SU-DHL-6 (cell line): ENCODE measurements around the gene C1orf141.

Source experiments
- H2AFZ ChIP-seq: fragments of 200-600 bp; sonication (generic); 2 replicates; pipeline ENCODE4 v1.6.1; 2014; ENCODE audit warnings: low read depth, mild to moderate bottlenecking, moderate library complexity, mixed read lengths, antibody characterized with exemption, low read length; ENCODE audit not compliant: severe bottlenecking
- H3F3A ChIP-seq: fragments of 200-600 bp; shearing (Covaris generic); 2 replicates; pipeline ENCODE4 v1.6.0; 2016; ENCODE audit warnings: antibody characterized with exemption, mild to moderate bottlenecking; ENCODE audit not compliant: insufficient read depth
- H3K27ac ChIP-seq: fragments of 200-600 bp; sonication (generic); 2 replicates; pipeline ENCODE4 v1.5.1; 2016; ENCODE audit warnings: low read depth, mild to moderate bottlenecking, low read length, moderate library complexity, mixed read lengths
- H3K27me3 ChIP-seq: fragments of 200-600 bp; sonication (generic), shearing (Covaris generic); 2 replicates; pipeline ENCODE4 v1.6.0; 2014; ENCODE audit warnings: mild to moderate bottlenecking, low read length
- H3K36me3 ChIP-seq: fragments of 200-600 bp; sonication (generic); 2 replicates; pipeline ENCODE4 v1.6.1; 2014; ENCODE audit warnings: mild to moderate bottlenecking, low read length, mixed read lengths
- H3K4me2 ChIP-seq: fragments of 300-600, 200-600 bp; shearing (Covaris generic), sonication (generic); 2 replicates; pipeline ENCODE4 v1.6.0; 2014; ENCODE audit warnings: low read length, low read depth, mild to moderate bottlenecking; ENCODE audit not compliant: poor library complexity, severe bottlenecking
- H3K4me3 ChIP-seq: fragments of 200-600 bp; sonication (generic); 2 replicates; pipeline ENCODE4 v1.5.1; 2014; ENCODE audit warnings: antibody characterized with exemption, low read length, mild to moderate bottlenecking, mixed read lengths; ENCODE audit not compliant: insufficient read depth, poor library complexity, severe bottlenecking
- H3K79me2 ChIP-seq: fragments of 200-600 bp; sonication (generic); 2 replicates; pipeline ENCODE4 v1.6.1; 2014; ENCODE audit warnings: mild to moderate bottlenecking, low read length, moderate library complexity; ENCODE audit not compliant: insufficient read depth
- H3K9ac ChIP-seq: fragments of 200-600 bp; sonication (generic); 2 replicates; pipeline ENCODE4 v1.7.0; 2014; ENCODE audit warnings: mild to moderate bottlenecking, low read length
- H3K9me2 ChIP-seq: fragments of 200-600 bp; sonication (generic); replicated peaks from 2 replicates; pipeline ENCODE4 v1.6.1; 2014; ENCODE audit warnings: low read length; ENCODE audit not compliant: insufficient read depth
- H3K9me3 ChIP-seq: fragments of 200-600 bp; sonication (generic); 2 replicates; pipeline ENCODE4 v1.6.1; 2014; ENCODE audit warnings: low read length, mixed read lengths; ENCODE audit not compliant: insufficient read depth
- H4K20me1 ChIP-seq: fragments of 200-600 bp; sonication (generic); 2 replicates; pipeline ENCODE4 v1.6.1; 2014; ENCODE audit warnings: low read depth, mild to moderate bottlenecking, antibody characterized with exemption, low read length, moderate library complexity, mixed read lengths
- EZH2phosphoT487 ChIP-seq: fragments of 200-600 bp; sonication (generic), shearing (Covaris generic); conservative IDR thresholded peaks from 2 replicates; pipeline ENCODE4 v1.6.1; 2018; ENCODE audit warnings: mild to moderate bottlenecking, antibody characterized with exemption, low read length, moderate library complexity, mixed read lengths
- TF ChIP-seq, protein P1 (sequence below): fragments of 200-600 bp; sonication (generic); IDR thresholded peaks from one replicate; pipeline ENCODE4 v1.5.1; 2017; ENCODE audit warnings: antibody characterized with exemption, mild to moderate bottlenecking, low read length, moderate library complexity; ENCODE audit not compliant: insufficient read depth, poor library complexity, severe bottlenecking

The C1orf141 gene

DNA sequence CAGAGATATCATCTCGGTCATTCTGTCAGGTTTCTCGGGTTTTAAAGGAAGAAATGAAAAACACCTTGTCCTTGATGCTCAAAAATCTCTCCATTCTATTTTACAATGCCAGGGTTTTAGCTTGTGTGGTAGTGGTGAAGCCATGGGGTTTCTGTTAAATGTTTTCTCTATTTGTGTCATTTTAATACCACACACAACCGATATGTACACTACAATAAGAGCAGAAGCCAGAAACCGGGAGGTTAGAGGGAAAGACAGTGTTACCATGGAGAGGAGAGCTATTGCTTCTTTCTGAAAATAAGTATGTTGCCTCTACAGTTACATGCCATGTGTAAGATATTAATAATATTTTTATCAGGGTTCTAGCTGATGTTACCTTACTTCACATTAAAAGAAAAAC is 83.6 kb downstream of the C1orf141 start:
- Histone ChIP-seq H3K27ac (no peak overlapping the region), H3F3A (peaks cover 11% of the 10 kb centered on the region), H3K4me3 (no peak overlapping the region), H4K20me1 (no peaks in the 10 kb centered on the region), H3K9ac (no peak overlapping the region), H3K9me3 (no peaks in the 10 kb centered on the region), H3K36me3 (peaks cover 28% of the 10 kb centered on the region), H2AFZ (no peak overlapping the region), H3K27me3 (no peaks in the 10 kb centered on the region), H3K4me2 (peak overlapping the region; percentile 70), H3K79me2 (0 out of 2 replicates have a peak, but pooled peaks cover 4% of the 10 kb centered on the region), H3K9me2 (no peaks in the 10 kb centered on the region)
- TF ChIP-seq, protein P1, sequence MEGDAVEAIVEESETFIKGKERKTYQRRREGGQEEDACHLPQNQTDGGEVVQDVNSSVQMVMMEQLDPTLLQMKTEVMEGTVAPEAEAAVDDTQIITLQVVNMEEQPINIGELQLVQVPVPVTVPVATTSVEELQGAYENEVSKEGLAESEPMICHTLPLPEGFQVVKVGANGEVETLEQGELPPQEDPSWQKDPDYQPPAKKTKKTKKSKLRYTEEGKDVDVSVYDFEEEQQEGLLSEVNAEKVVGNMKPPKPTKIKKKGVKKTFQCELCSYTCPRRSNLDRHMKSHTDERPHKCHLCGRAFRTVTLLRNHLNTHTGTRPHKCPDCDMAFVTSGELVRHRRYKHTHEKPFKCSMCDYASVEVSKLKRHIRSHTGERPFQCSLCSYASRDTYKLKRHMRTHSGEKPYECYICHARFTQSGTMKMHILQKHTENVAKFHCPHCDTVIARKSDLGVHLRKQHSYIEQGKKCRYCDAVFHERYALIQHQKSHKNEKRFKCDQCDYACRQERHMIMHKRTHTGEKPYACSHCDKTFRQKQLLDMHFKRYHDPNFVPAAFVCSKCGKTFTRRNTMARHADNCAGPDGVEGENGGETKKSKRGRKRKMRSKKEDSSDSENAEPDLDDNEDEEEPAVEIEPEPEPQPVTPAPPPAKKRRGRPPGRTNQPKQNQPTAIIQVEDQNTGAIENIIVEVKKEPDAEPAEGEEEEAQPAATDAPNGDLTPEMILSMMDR: no peak
- no peak for TF ChIP-seq EZH2phosphoT487

DNA sequence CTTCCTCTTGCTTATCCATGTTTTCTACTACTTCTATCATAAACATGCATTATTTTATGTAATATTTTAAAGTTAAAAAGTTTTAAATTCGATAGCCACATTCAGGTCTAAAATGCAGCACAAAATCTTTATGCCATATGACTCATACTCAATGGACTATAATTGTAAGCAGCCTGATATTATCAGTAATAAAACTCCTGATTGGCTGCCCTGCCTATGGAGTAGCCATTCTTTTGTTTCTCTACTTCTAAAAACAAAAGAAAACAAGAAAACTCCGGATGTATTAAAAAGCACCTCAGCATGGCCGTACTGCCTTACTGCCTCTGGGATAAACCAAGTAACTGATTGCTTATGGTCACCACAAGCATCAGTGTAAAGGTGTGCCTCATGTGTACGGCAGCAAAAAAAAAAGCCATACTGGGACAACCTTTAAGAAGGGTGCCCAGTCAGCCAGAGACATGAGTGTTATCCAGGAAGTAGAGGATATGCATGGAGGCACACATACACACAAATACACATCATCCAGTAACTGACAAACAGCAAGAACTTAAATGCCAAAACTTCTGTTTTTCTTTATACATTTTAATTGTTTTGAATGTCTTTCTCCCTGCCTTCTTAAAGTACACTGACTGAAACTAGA is 90.0 kb downstream of the C1orf141 start:
- TF ChIP-seq, protein P1: no peak
- no peak for TF ChIP-seq EZH2phosphoT487
- H3F3A ChIP-seq: no peaks in the 10 kb centered on the region
- no peak overlapping the region for H3K4me3 ChIP-seq
- H2AFZ ChIP-seq: no peak overlapping the region
- peaks cover 38% of the 10 kb centered on the region for H3K36me3 ChIP-seq
- H4K20me1 ChIP-seq: no peaks in the 10 kb centered on the region
- no peaks in the 10 kb centered on the region for H3K79me2 ChIP-seq
- no peak overlapping the region for H3K9ac ChIP-seq
- no peaks in the 10 kb centered on the region for H3K9me3 ChIP-seq
- H3K27me3 ChIP-seq: no peaks in the 10 kb centered on the region
- H3K4me2 ChIP-seq: peak overlapping the region; percentile 32
- H3K27ac ChIP-seq: peak overlapping the region; percentile 14; the same call in 1 of the 2 replicates
- H3K9me2 ChIP-seq: no peaks in the 10 kb centered on the region

- no peaks in the 10 kb centered on the region for H3K27me3 ChIP-seq
- H3K27ac ChIP-seq: no peak overlapping the region
- H3K9me2 ChIP-seq: no peaks in the 10 kb centered on the region
- no peak for TF ChIP-seq EZH2phosphoT487
- TF ChIP-seq, protein P1: no peak
- H3K79me2 ChIP-seq: no peaks in the 10 kb centered on the region
- no peak overlapping the region for H3K9ac ChIP-seq
- H3K9me3 ChIP-seq: no peaks in the 10 kb centered on the region
- no peak overlapping the region for H3K4me2 ChIP-seq
- peaks cover 39% of the 10 kb centered on the region for H3K36me3 ChIP-seq
- no peaks in the 10 kb centered on the region for H3F3A ChIP-seq
- no peak overlapping the region for H2AFZ ChIP-seq
- no peak overlapping the region for H3K4me3 ChIP-seq
- no peaks in the 10 kb centered on the region for H4K20me1 ChIP-seq
Observed at GRCh38 chr1:67043366-67043765, 91.4 kb downstream of the C1orf141 start.
